ENCODE results near the gene UCN. TPM values are rescaled to one million over a fixed set of nuclear protein-coding genes. Genes with fewer than 3 reads are reported as not detected.
A peak's percentile ranks its signal among the peaks of the same experiment; 100 is the strongest.

The UCN gene, protein sequence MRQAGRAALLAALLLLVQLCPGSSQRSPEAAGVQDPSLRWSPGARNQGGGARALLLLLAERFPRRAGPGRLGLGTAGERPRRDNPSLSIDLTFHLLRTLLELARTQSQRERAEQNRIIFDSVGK
- total RNA-seq, result 1 to 10 TPM; 1.8 to 6.1 (median 3.3) TPM

DNA sequence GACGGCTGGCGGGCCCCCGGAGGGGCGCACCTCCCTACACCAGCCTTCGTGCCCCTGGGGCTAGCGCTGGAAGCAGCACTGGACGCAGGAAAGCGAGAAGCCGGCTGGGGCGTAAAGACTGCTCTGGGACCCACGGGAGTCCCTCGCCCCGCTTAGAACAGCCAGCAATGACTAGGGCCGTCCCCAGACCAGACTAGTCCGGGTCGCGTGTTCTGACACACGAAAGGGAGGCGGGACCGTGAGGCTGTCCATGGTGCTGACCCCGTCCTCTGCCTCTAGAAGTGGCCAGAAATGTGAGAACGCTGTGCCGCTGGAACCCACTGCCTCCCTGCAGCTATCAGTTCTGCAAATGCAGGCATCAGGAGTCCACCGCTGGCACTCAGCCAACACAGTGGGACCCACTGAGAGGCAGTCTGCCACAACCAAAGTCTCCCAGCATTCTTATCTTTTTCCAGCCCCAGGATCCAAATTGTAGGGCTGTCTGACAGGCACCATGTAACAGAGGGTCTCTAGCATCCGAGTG is at the start of gene UCN:
Gene UCN, minus strand, starts transcription at position 87 of the 523 bp plus-strand sequence. CDS start 550 bp downstream, outside the sequence.
- Histone ChIP-seq H3K9me3 (no peaks in the 10 kb centered on the region), H3K36me3 (peaks cover 6 to 79% (median 37%) of the 10 kb centered on the region in 4 donors), H3K27me3 (peaks cover 0 to 48% (median 31%) of the 10 kb centered on the region in 4 donors), H3K4me1 (peaks cover 12 to 31% (median 28%) of the 10 kb centered on the region in 4 donors), H3K27ac (replicated peaks in 1 of 4) (no peak within 1 kb of the TSS), H3K4me3 (peak within 1 kb of the TSS in 2 of 4 donors; percentile 16 to 20)
- no peak for TF ChIP-seq EP300 (IDR thresholded peaks at IDR 0.05)
- no peak for TF ChIP-seq POLR2A (IDR thresholded peaks at IDR 0.05; ENCODE audit: low read depth)
- no peak for TF ChIP-seq POLR2AphosphoS5 (IDR thresholded peaks at IDR 0.05)
- TF ChIP-seq, protein P1, sequence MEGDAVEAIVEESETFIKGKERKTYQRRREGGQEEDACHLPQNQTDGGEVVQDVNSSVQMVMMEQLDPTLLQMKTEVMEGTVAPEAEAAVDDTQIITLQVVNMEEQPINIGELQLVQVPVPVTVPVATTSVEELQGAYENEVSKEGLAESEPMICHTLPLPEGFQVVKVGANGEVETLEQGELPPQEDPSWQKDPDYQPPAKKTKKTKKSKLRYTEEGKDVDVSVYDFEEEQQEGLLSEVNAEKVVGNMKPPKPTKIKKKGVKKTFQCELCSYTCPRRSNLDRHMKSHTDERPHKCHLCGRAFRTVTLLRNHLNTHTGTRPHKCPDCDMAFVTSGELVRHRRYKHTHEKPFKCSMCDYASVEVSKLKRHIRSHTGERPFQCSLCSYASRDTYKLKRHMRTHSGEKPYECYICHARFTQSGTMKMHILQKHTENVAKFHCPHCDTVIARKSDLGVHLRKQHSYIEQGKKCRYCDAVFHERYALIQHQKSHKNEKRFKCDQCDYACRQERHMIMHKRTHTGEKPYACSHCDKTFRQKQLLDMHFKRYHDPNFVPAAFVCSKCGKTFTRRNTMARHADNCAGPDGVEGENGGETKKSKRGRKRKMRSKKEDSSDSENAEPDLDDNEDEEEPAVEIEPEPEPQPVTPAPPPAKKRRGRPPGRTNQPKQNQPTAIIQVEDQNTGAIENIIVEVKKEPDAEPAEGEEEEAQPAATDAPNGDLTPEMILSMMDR (IDR thresholded peaks at IDR 0.05), result no peak
- intact Hi-C loops (cut with DNase I), result no loop called here
- DNase-seq (ENCODE audit: extremely low spot score), result no peak
- WGBS, result 43% methylated on average over 11 of the region's 25 CpGs

DNA sequence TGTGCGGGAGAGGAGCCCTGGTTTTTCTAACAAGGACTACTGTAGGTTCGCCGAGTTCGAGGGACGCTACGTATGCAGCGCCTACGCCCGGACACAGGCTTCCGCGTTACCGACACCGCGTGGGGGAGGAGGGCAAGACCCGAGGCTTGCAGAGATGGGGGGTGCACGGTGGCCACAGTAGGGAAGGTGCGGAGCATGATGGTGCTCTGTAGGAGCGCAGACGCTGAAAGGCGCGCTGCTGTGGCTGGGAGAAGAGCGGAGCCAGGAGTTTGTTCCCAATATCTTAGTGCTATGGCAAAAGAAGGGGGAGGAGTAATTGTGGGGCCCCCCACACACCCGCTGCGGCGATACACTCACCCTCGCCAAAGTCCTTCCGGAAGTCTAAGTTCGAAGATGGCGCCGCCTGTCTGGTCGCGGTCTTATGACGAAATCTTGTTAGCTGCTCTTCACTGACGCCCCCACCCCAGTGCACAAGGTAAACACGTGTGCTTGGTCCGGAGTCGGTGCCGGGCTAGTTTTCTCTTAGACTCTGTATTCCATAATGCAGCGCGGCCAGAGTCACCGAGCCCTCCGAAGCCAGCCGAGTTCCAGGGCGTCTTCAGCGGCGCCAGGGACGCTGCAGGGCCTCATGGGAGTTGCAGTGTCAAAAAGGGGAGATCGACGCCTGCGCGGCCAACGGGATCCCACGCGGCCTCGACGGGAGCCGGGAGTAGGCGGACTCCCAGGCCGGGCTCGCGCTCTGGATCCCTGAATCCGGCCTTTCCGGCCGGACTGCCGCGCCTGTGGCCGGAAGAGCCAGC is 48.3 kb upstream of the UCN start, which contains the start of gene GTF3C2:
Gene GTF3C2, minus strand, starts transcription at position 383 of the 800 bp plus-strand sequence. CDS start 13,210 bp downstream, outside the sequence.
- Histone ChIP-seq H3K27me3 (no peaks in the 10 kb centered on the region), H3K4me3 (peak within 1 kb of the TSS; percentile 83 to 94 (median 91)), H3K36me3 (no peaks in the 10 kb centered on the region), H3K9me3 (no peaks in the 10 kb centered on the region), H3K27ac (replicated peaks in 1 of 4) (peak within 1 kb of the TSS; percentile 85 to 92 (median 88)), H3K4me1 (peaks cover 27 to 47% (median 40%) of the 10 kb centered on the region in 4 donors)
- peak; percentile 99 for DNase-seq (ENCODE audit: extremely low spot score)
- TF ChIP-seq EP300 (IDR thresholded peaks at IDR 0.05) (no peak), POLR2A (IDR thresholded peaks at IDR 0.05; ENCODE audit: low read depth) (no peak), POLR2AphosphoS5 (IDR thresholded peaks at IDR 0.05) (peak; percentile 75 to 87)
- TF ChIP-seq, protein P1 (IDR thresholded peaks at IDR 0.05), result peak in 2 of 3 experiments; percentile 9 to 17
- under 1% methylated on average over 32 of the region's 67 CpGs for WGBS
- intact Hi-C loops (cut with DNase I), result loop anchor here (5.0 kb wide), 1 partner anchor 34 kb away; the partner anchor contains the start of gene MPV17

DNA sequence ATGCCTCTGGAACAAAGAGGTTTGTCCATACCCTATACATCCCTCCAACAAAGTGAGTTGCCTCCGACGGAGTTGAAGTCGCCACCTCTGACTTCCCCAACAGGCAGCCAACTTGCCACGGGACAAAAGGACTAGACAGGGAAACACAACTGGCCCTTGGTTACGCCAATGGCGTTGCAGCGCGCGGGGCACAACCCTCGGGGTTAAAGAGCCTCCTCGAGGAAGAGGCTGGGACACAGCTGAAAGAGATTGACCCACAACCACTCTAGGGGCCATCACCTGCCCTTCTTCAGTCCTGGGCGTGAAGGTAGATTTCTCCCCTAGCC is 47.8 kb upstream of the UCN start:
- no peaks in the 10 kb centered on the region for H3K27me3 ChIP-seq
- H3K4me1 ChIP-seq, result peaks cover 27 to 48% (median 40%) of the 10 kb centered on the region in 4 donors
- no peaks in the 10 kb centered on the region for H3K36me3 ChIP-seq
- intact Hi-C loops (cut with DNase I), result loop anchor here (5.0 kb wide), 1 partner anchor 34 kb away; the partner anchor contains the start of gene MPV17
- TF ChIP-seq, protein P1 (IDR thresholded peaks at IDR 0.05), result no peak
- no peak for TF ChIP-seq POLR2A (IDR thresholded peaks at IDR 0.05; ENCODE audit: low read depth)
- TF ChIP-seq POLR2AphosphoS5 (IDR thresholded peaks at IDR 0.05), result no peak
- TF ChIP-seq EP300 (IDR thresholded peaks at IDR 0.05), result no peak
- H3K9me3 ChIP-seq, result no peaks in the 10 kb centered on the region
- 0% methylated on average over 5 of the region's 12 CpGs for WGBS
- H3K4me3 ChIP-seq, result peak overlapping the region; percentile 83 to 94 (median 91)
- no peak for DNase-seq (ENCODE audit: extremely low spot score)
- peak overlapping the region; percentile 85 to 92 (median 88) for H3K27ac ChIP-seq (replicated peaks in 1 of 4)

DNA sequence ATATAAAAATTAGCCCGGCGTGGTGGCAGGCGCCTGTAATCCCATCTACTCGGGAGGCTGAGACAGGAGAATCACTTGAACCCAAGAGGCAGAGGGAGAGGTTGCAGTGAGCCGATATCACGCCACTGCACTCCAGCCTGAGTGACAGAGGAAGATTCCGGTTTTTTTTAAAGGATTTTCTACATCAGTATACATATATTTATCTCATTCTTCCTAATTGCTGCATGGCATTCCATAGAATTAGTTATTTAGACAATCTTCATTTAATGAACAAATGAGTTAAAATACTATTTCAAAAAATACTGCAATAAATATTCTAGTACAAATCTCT is 46.3 kb upstream of the UCN start:
- intact Hi-C loops (cut with DNase I), result no loop called here
- Histone ChIP-seq H3K36me3 (peaks cover 0 to 10% (median 2%) of the 10 kb centered on the region in 4 donors), H3K9me3 (no peaks in the 10 kb centered on the region), H3K27me3 (no peaks in the 10 kb centered on the region), H3K4me3 (no peak overlapping the region), H3K27ac (replicated peaks in 1 of 4) (no peak overlapping the region), H3K4me1 (peaks cover 27 to 52% (median 40%) of the 10 kb centered on the region in 4 donors)
- WGBS, result 89% methylated on average over 7 of the region's 7 CpGs
- DNase-seq (ENCODE audit: extremely low spot score), result no peak
- TF ChIP-seq, protein P1 (IDR thresholded peaks at IDR 0.05), result no peak
- TF ChIP-seq POLR2AphosphoS5 (IDR thresholded peaks at IDR 0.05) (no peak), POLR2A (IDR thresholded peaks at IDR 0.05; ENCODE audit: low read depth) (no peak), EP300 (IDR thresholded peaks at IDR 0.05) (no peak)
